GM18508 (cell line): ENCODE measurements around the gene GRB7.
"Not testable (repeated sequence)": the region's sequence is repeated elsewhere in the genome, so short reads cannot be mapped to it uniquely, and the experiment has no call there.

Experiments
- ATAC-seq: cut with Tn5 transposase; IDR thresholded peaks from one replicate; pipeline ENCODE4 v1.9.1; 2021; ENCODE audit warnings: moderate number of reproducible peaks; ENCODE audit not compliant: insufficient read depth, unreplicated experiment

Gene GRB7

GRCh38 chr17:39709319-39709997, 28.3 kb upstream of the GRB7 start:
- no peak for ATAC-seq

DNA sequence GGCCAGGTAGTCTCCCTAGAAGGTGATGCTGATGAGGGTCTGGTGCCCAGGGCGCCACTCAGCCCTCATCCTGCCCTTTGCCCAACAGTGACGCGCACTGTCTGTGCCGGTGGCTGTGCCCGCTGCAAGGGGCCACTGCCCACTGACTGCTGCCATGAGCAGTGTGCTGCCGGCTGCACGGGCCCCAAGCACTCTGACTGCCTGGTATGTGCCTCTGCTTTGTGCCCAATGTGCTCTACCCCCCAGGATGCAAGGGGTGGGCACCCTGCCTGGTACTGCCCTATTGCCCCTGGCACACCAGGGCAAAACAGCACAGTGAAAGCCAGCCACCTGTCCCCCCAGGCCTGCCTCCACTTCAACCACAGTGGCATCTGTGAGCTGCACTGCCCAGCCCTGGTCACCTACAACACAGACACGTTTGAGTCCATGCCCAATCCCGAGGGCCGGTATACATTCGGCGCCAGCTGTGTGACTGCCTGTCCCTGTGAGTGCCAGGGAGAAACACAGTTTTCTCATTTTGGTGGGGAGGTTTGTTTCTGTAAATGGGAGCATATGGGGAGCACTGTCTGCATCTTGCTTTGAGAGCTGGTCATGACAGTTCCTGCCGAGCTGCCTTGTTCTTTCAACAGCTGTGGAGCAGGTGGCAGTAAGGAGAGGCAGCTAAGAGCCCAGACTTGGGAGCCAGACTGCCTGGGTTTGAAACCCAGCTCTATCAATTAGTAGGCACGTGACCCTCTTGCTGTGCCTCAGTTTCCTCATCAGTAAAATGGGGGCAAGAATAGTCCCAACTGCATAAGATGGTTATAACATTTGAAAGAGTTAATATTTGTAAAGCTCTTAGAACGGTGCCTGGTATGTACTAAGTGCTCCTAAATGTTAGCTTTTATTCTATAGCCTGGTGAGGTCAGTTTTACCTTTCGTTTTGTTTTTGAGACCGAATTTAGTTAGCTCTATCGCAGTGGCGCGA, 27.5 kb upstream of the GRB7 start:
- ATAC-seq: no peak

- not testable (repeated sequence) for ATAC-seq
Measured at GRCh38 chr17:39711071-39711470, 26.7 kb upstream of the GRB7 start.

DNA sequence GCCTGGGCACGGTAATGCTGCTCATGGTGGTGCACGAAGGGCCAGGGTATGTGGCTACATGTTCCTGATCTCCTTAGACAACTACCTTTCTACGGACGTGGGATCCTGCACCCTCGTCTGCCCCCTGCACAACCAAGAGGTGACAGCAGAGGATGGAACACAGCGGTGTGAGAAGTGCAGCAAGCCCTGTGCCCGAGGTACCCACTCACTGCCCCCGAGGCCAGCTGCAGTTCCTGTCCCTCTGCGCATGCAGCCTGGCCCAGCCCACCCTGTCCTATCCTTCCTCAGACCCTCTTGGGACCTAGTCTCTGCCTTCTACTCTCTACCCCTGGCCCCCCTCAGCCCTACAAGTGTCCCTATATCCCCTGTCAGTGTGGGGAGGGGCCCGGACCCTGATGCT, 25.9 kb upstream of the GRB7 start:
- no peak for ATAC-seq

GRCh38 chr17:39714234-39714633, 23.5 kb upstream of the GRB7 start:
- ATAC-seq: no peak

GRCh38 chr17:39715375-39716072, 22.2 kb upstream of the GRB7 start:
- ATAC-seq: no peak

DNA sequence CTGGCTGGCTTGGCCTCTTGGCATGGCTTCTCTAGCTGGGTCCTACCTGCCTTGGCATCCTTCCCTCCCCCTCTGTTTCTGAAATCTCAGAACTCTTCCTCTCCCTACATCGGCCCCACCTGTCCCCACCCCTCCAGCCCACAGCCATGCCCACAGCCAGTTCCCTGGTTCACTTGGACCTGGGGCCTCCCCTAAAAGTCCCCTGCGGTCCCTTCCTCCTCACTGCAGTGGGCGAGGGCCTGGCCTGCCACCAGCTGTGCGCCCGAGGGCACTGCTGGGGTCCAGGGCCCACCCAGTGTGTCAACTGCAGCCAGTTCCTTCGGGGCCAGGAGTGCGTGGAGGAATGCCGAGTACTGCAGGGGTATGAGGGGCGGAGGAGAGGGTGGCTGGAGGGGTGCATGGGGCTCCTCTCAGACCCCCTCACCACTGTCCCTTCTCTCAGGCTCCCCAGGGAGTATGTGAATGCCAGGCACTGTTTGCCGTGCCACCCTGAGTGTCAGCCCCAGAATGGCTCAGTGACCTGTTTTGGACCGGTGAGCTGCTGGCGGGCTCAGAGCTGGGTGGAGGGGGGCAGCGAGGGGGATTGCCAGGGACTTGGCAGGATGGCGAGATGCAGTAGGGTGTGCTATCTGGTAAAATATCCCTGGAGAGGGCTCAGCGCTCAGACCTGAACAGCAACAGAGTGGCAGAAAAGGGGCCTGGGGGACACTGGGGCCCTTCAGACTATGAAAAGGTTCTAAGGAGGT, 21.5 kb upstream of the GRB7 start:
- ATAC-seq: no peak

GRCh38 chr17:39716879-39717536, 20.7 kb upstream of the GRB7 start:
- no peak for ATAC-seq

DNA sequence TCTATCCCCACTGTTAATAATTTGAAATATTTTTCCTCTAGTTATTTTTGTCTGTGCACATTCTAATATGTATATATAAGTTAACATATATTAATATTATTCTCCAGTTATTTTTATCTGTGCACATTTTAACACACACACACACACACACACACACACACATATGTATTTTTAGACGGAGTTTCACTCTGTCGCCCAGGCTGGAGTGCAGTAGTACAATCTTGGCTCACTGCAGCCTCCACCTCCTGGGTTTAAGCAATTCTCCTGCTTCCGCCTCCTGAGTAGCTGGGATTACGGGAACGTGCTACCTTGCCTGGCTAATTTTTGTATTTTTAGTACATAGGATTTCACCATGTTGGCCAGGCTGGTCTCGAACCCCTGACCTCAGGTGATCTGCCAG, 20.1 kb upstream of the GRB7 start:
- no peak for ATAC-seq

DNA sequence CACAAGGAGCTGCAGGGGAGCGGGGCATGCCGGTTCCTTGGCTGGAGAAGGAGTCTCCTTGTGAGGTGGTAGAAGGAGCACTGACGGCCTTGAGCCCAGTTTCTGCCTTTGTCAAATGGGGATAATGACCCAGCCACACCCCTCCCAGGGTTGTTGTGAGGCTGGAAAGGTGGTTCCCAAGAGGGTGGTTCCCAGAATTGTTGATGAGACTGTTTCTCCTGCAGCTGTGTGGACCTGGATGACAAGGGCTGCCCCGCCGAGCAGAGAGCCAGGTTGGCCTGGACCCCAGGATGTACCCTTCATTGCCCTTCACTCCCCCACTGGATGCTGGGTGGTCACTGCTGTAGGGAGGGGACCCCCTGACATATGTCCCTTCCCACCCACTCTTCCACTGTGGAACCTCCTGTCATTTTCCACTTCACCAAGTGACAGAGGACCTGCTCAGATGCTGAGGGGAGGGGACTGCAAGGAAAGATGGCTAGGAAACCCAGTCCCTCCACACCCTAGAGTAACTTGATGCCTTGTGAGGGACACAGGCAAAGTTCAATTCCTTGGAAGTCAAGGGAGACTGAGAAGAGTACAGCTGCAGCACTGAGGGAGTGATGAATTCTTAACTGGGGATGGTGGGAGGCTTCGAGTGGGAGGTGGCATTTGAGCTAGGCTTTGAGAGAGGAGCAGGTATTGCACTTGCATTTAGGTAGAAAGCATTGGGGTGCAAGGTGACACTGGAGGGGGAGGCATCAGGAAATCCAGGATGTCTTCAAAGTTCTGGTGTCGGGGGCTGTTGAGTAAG, 18.0 kb upstream of the GRB7 start:
- ATAC-seq: no peak

- no peak for ATAC-seq
Measured at GRCh38 chr17:39722104-39722503, 15.6 kb upstream of the GRB7 start.

DNA sequence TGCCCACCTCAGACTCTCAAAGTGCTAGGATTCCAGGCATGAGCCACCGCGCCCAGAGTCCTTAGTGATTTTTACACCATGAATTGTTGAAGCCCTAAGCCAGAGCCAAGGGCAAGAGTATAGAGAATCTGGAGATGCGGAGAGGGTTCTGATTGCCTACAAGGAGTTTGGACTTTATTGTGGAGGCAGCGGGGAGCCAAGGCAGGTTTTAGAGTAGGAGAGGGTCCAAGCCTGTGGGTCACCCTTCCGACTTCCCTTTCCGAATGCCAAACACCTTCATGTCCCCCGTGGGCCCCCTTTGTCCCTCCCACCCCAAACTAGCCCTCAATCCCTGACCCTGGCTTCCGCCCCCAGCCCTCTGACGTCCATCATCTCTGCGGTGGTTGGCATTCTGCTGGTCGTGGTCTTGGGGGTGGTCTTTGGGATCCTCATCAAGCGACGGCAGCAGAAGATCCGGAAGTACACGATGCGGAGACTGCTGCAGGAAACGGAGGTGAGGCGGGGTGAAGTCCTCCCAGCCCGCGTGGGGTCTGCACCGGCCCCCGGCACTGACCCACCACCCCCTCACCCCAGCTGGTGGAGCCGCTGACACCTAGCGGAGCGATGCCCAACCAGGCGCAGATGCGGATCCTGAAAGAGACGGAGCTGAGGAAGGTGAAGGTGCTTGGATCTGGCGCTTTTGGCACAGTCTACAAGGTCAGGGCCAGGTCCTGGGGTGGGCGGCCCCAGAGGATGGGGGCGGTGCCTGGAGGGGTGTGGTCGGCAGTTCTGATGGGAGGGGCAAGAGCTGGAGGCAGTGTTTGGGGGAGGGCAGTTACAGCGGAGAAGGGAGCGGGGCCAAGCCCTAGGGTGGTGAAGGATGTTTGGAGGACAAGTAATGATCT, 14.5 kb upstream of the GRB7 start:
- no peak for ATAC-seq

DNA sequence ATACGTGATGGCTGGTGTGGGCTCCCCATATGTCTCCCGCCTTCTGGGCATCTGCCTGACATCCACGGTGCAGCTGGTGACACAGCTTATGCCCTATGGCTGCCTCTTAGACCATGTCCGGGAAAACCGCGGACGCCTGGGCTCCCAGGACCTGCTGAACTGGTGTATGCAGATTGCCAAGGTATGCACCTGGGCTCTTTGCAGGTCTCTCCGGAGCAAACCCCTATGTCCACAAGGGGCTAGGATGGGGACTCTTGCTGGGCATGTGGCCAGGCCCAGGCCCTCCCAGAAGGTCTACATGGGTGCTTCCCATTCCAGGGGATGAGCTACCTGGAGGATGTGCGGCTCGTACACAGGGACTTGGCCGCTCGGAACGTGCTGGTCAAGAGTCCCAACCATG, 13.0 kb upstream of the GRB7 start:
- no peak for ATAC-seq

DNA sequence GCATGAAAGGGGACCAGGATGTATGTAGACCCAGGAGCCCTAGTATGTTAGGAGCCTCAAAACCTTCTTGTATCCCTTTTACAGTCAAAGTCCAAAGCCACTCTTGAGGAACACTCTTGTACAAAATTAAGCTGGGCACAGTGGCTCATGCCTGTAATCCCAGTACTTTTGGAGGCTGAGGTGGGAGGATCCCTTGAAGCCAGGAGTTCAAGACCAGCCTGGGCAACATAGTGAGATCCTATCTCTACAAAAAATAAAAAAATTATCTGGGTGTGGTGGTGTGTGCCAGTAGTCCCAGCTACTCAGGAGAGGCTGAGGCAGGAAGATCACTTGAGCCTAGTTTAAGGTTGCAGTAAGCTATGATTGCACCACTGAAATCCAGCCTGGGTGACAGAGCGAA, 11.8 kb upstream of the GRB7 start:
- not testable (repeated sequence) for ATAC-seq

GRCh38 chr17:39726617-39727016, 11.1 kb upstream of the GRB7 start:
- ATAC-seq: no peak

DNA sequence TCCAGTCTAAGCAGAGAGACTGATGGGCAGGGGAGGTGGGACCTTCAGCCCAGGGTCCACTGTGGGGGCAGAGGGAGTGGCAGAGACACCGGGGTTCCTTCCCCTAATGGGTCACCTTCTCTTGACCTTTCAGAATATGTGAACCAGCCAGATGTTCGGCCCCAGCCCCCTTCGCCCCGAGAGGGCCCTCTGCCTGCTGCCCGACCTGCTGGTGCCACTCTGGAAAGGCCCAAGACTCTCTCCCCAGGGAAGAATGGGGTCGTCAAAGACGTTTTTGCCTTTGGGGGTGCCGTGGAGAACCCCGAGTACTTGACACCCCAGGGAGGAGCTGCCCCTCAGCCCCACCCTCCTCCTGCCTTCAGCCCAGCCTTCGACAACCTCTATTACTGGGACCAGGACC, 10.2 kb upstream of the GRB7 start:
- ATAC-seq: no peak

DNA sequence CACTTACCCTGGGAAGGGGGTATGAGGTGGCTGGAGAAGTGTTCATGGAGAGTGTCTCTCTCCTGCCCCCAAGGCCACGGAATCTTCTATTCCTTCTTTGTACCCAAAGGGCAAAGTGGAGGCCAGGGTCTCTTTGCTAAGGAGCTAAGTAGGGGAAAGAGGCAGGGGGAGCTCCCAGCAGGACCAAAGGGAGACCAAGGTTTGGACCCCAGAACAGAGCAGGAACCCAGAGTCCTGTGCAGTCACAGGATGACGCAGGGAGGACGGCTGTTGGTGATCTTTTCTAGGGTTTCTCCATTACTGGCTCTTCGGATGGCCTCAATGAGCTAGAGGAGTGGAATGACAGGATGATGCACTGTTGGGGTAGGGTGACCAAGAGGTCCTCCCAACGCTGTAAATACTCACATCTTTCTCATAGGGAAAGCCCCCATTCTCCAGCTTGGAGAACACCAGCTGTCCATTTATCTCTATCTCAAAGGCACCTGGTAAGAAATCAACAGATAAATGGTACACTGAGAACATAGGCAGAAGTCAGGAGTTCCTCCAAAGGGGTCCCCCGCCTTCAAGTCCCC, 8.4 kb upstream of the GRB7 start:
- ATAC-seq: no peak
